ENCODE results near the gene C5orf34.

DNA sequence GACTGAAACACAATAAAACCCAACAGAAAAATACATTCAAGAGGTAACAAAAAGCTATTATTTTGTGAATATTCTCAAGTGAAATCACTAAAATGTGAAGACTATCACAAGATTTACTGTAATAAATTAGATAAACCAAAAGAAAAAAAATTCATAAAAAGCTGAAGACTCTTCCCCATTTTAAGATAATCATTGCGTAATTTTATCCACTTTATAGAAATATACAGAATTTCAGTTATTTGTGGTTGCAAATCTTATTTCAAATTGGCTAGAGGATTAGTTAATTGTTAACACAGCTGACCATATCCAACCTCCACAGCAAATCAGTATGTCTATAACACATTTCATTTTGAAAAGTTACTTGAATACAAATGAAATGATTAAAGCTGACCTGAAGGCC, 23.6 kb downstream of the C5orf34 start:
- TF ChIP-seq POLR2AphosphoS5 (IDR thresholded peaks at IDR 0.05) (no peak), POLR2A (IDR thresholded peaks at IDR 0.05) (no peak)
- TF ChIP-seq, protein P1, sequence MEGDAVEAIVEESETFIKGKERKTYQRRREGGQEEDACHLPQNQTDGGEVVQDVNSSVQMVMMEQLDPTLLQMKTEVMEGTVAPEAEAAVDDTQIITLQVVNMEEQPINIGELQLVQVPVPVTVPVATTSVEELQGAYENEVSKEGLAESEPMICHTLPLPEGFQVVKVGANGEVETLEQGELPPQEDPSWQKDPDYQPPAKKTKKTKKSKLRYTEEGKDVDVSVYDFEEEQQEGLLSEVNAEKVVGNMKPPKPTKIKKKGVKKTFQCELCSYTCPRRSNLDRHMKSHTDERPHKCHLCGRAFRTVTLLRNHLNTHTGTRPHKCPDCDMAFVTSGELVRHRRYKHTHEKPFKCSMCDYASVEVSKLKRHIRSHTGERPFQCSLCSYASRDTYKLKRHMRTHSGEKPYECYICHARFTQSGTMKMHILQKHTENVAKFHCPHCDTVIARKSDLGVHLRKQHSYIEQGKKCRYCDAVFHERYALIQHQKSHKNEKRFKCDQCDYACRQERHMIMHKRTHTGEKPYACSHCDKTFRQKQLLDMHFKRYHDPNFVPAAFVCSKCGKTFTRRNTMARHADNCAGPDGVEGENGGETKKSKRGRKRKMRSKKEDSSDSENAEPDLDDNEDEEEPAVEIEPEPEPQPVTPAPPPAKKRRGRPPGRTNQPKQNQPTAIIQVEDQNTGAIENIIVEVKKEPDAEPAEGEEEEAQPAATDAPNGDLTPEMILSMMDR (IDR thresholded peaks at IDR 0.05): no peak

All from gastroesophageal sphincter (tissue), 3 donors.